ENCODE results near the gene FOXD4L1.
"Not testable (repeated sequence)": the region's sequence is repeated elsewhere in the genome, so short reads cannot be mapped to it uniquely, and the experiment has no call there.

FOXD4L1 gene

GRCh38 chr2:113498365-113498764 is at the start of gene FOXD4L1:
FOXD4L1 (plus strand) TSS chr2:113498665; CDS start chr2:113499257, 592 bp downstream.
- TF ChIP-seq, protein P1, sequence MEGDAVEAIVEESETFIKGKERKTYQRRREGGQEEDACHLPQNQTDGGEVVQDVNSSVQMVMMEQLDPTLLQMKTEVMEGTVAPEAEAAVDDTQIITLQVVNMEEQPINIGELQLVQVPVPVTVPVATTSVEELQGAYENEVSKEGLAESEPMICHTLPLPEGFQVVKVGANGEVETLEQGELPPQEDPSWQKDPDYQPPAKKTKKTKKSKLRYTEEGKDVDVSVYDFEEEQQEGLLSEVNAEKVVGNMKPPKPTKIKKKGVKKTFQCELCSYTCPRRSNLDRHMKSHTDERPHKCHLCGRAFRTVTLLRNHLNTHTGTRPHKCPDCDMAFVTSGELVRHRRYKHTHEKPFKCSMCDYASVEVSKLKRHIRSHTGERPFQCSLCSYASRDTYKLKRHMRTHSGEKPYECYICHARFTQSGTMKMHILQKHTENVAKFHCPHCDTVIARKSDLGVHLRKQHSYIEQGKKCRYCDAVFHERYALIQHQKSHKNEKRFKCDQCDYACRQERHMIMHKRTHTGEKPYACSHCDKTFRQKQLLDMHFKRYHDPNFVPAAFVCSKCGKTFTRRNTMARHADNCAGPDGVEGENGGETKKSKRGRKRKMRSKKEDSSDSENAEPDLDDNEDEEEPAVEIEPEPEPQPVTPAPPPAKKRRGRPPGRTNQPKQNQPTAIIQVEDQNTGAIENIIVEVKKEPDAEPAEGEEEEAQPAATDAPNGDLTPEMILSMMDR (IDR thresholded peaks at IDR 0.05) = not testable (repeated sequence)
